ENCODE data around the gene RAD18. TPM values are rescaled to one million over a fixed set of nuclear protein-coding genes. Genes with fewer than 3 reads are reported as not detected.

Gene RAD18
- total and polyA plus RNA-seq, 4 donors, result 1.2 to 9.0 (median 4.3) TPM

DNA sequence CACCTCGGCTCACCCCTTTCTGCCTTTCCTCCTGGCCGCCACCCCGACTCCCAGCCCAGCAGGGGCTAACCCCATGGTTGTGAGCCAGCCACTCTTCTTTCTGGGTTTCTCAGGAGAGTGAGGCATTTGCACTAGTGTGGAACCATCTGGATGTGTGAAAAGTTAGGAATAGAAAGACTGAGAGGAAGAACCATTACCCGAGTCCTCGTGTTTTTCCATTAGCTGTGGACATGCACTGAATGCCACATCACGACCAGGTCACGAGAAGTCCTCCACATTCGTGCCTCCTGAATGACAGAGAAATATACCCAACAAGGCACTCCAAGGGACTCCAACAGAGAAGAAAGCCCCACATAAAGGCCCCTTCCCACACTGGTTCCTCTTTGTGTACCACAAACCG, 18.0 kb upstream of the RAD18 start:
- Histone ChIP-seq H3K4me1 (ENCODE audit: control insufficient read depth in 4 of 4, insufficient read depth in 4 of 4, low read length in 3 of 4) (peaks cover 0 to 6% (median 2%) of the 10 kb centered on the region in 4 donors), H3K9me3 (ENCODE audit: control insufficient read depth in 4 of 4, low read length in 3 of 4) (no peaks in the 10 kb centered on the region), H3K4me3 (ENCODE audit: low read depth in 1 of 3, low read length in 3 of 3) (no peak overlapping the region), H3K27me3 (ENCODE audit: control insufficient read depth in 4 of 4, insufficient read depth in 4 of 4, low read length in 3 of 4) (no peaks in the 10 kb centered on the region), H3K36me3 (ENCODE audit: control insufficient read depth in 4 of 4, insufficient read depth in 3 of 4, low read depth in 1 of 4, low read length in 3 of 4) (no peaks in the 10 kb centered on the region), H3K9ac (ENCODE audit: low read depth in 1 of 2, low read length in 2 of 2) (no peak overlapping the region), H3K27ac (ENCODE audit: low read depth in 1 of 2, low read length in 2 of 2) (no peak overlapping the region)
- no peak for DNase-seq (ENCODE audit: low spot score)
- TF ChIP-seq TAF1 (conservative IDR thresholded peaks at IDR 0.05) (no peak), RXRA (IDR thresholded peaks at IDR 0.05) (no peak), GABPA (IDR thresholded peaks at IDR 0.05 in 1 of 2, conservative IDR thresholded peaks at IDR 0.05 in 1 of 2) (no peak), JUND (IDR thresholded peaks at IDR 0.05) (no peak), SP1 (IDR thresholded peaks at IDR 0.05) (no peak), NR2F2 (IDR thresholded peaks at IDR 0.05) (no peak), FOXA1 (IDR thresholded peaks at IDR 0.05) (no peak)
- TF ChIP-seq, protein P1, sequence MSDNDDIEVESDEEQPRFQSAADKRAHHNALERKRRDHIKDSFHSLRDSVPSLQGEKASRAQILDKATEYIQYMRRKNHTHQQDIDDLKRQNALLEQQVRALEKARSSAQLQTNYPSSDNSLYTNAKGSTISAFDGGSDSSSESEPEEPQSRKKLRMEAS (IDR thresholded peaks at IDR 0.05), result no peak
- TF ChIP-seq, protein P2, sequence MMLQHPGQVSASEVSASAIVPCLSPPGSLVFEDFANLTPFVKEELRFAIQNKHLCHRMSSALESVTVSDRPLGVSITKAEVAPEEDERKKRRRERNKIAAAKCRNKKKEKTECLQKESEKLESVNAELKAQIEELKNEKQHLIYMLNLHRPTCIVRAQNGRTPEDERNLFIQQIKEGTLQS (IDR thresholded peaks at IDR 0.05), result no peak
- 83% methylated on average over 9 of the region's 9 CpGs for WGBS

DNA sequence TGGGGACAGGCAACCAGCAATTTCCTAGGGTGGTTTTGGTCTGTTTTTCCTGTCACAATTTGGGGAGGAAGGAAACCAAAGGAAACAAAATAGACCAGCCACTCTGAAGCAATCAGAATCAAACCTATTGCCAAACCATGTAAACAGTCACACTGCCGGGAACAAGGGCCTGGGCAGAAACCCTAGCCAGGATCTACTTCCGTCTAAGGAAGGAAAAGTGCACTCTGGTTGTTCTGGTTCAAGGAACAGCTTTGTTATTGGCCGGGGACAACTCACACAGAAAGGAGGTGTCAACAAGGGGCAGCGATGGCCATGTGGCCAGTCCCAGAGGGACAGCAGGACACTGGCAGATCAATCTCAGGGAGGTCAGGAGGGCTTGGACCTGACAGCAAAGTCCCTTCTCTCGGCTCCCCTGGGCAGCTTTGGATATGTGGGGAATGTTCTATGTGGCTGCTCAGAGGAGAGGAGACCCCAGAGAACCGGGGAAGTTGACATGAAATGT, 17.5 kb upstream of the RAD18 start:
- no peak for DNase-seq (ENCODE audit: low spot score)
- Histone ChIP-seq H3K9ac (ENCODE audit: low read depth in 1 of 2, low read length in 2 of 2) (no peak overlapping the region), H3K27ac (ENCODE audit: low read depth in 1 of 2, low read length in 2 of 2) (peak overlapping the region; percentile 10 to 52), H3K27me3 (ENCODE audit: control insufficient read depth in 4 of 4, insufficient read depth in 4 of 4, low read length in 3 of 4) (no peaks in the 10 kb centered on the region), H3K4me3 (ENCODE audit: low read depth in 1 of 3, low read length in 3 of 3) (no peak overlapping the region), H3K36me3 (ENCODE audit: control insufficient read depth in 4 of 4, insufficient read depth in 3 of 4, low read depth in 1 of 4, low read length in 3 of 4) (no peaks in the 10 kb centered on the region), H3K9me3 (ENCODE audit: control insufficient read depth in 4 of 4, low read length in 3 of 4) (no peaks in the 10 kb centered on the region), H3K4me1 (ENCODE audit: control insufficient read depth in 4 of 4, insufficient read depth in 4 of 4, low read length in 3 of 4) (peaks cover 0 to 6% (median 2%) of the 10 kb centered on the region in 4 donors)
- 32% methylated on average over 6 of the region's 6 CpGs for WGBS
- TF ChIP-seq GABPA (IDR thresholded peaks at IDR 0.05 in 1 of 2, conservative IDR thresholded peaks at IDR 0.05 in 1 of 2) (peak in 1 of 2 donors; percentile 61), HNF4G (IDR thresholded peaks at IDR 0.05) (peak; percentile 62), JUND (IDR thresholded peaks at IDR 0.05) (no peak), SP1 (IDR thresholded peaks at IDR 0.05) (peak; percentile 79), FOXA2 (IDR thresholded peaks at IDR 0.05) (peak; percentile 65), HNF4A (conservative IDR thresholded peaks at IDR 0.05) (peak; percentile 81), RXRA (IDR thresholded peaks at IDR 0.05) (peak; percentile 64 to 70), YY1 (IDR thresholded peaks at IDR 0.05) (no peak), EGR1 (IDR thresholded peaks at IDR 0.05; ENCODE audit: low read depth in 2 of 2) (peak; percentile 75 to 89), TAF1 (conservative IDR thresholded peaks at IDR 0.05) (no peak)
- TF ChIP-seq, protein P3, sequence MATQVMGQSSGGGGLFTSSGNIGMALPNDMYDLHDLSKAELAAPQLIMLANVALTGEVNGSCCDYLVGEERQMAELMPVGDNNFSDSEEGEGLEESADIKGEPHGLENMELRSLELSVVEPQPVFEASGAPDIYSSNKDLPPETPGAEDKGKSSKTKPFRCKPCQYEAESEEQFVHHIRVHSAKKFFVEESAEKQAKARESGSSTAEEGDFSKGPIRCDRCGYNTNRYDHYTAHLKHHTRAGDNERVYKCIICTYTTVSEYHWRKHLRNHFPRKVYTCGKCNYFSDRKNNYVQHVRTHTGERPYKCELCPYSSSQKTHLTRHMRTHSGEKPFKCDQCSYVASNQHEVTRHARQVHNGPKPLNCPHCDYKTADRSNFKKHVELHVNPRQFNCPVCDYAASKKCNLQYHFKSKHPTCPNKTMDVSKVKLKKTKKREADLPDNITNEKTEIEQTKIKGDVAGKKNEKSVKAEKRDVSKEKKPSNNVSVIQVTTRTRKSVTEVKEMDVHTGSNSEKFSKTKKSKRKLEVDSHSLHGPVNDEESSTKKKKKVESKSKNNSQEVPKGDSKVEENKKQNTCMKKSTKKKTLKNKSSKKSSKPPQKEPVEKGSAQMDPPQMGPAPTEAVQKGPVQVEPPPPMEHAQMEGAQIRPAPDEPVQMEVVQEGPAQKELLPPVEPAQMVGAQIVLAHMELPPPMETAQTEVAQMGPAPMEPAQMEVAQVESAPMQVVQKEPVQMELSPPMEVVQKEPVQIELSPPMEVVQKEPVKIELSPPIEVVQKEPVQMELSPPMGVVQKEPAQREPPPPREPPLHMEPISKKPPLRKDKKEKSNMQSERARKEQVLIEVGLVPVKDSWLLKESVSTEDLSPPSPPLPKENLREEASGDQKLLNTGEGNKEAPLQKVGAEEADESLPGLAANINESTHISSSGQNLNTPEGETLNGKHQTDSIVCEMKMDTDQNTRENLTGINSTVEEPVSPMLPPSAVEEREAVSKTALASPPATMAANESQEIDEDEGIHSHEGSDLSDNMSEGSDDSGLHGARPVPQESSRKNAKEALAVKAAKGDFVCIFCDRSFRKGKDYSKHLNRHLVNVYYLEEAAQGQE (IDR thresholded peaks at IDR 0.05), result peak; percentile 14
- TF ChIP-seq, protein P1 (IDR thresholded peaks at IDR 0.05), result peak; percentile 99
- TF ChIP-seq, protein P4, sequence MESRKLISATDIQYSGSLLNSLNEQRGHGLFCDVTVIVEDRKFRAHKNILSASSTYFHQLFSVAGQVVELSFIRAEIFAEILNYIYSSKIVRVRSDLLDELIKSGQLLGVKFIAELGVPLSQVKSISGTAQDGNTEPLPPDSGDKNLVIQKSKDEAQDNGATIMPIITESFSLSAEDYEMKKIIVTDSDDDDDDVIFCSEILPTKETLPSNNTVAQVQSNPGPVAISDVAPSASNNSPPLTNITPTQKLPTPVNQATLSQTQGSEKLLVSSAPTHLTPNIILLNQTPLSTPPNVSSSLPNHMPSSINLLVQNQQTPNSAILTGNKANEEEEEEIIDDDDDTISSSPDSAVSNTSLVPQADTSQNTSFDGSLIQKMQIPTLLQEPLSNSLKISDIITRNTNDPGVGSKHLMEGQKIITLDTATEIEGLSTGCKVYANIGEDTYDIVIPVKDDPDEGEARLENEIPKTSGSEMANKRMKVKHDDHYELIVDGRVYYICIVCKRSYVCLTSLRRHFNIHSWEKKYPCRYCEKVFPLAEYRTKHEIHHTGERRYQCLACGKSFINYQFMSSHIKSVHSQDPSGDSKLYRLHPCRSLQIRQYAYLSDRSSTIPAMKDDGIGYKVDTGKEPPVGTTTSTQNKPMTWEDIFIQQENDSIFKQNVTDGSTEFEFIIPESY (IDR thresholded peaks at IDR 0.05), result peak; percentile 35

Measured in liver (tissue), 9 donors.